Hypothalamus (tissue), 51 donors: ENCODE results near the gene LRRC73.
"Not testable (repeated sequence)": the region's sequence is repeated elsewhere in the genome, so short reads cannot be mapped to it uniquely, and the experiment has no call there.

ENCODE experiments used
- DNase-seq, 51 donors: peaks; one replicate each; lab custom pipeline; 2025; lab: John Stamatoyannopoulos, UW

The LRRC73 gene

DNA sequence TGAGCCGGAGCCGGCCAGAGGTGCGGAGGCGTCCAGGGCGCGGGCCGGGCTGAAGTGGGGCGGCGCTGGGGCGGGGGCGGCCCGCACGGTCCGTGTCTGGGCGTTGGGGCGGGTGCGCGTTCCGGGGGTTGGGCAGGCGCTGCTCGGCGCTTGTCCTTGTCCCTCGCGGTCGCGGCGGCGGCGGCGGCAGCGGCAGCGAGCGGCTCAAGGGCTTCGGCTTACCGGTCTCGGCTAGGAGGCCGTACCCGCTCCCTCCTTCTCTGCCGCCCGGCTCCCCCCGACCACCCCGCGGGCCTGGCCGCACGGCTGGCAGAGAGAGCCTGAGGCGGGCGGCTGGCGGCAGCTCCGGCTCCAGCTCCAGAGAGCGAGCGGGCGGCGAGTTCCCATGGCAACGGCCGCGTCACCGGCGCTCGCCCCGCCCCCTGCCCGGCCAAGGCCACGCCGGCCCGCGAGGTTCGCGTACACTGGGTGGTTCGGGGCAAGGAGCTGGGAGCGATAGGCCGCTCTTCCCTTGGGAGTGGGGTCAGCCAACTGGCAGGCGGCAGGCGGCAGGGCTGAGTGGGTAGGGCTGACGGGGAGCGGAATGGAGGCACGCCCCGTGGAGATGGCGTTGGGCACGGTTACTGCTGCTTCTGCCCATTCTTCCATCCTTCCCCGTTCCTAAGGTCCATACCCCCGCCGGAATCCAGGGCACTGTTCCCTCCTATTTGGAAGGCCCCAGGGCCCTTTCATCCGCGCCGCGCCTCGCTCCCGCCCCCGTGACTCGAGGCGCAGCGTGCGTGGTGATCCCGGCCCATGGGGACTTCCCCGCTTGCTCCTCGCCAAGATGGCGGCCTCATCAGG is at the start of gene LRRC73:
Gene LRRC73, minus strand, starts transcription at position 363 of the 843 bp plus-strand sequence. CDS start 561 bp downstream, outside the sequence.
- peak in 49 of 51 donors; percentile 23 to 90 (median 76) for DNase-seq

DNA sequence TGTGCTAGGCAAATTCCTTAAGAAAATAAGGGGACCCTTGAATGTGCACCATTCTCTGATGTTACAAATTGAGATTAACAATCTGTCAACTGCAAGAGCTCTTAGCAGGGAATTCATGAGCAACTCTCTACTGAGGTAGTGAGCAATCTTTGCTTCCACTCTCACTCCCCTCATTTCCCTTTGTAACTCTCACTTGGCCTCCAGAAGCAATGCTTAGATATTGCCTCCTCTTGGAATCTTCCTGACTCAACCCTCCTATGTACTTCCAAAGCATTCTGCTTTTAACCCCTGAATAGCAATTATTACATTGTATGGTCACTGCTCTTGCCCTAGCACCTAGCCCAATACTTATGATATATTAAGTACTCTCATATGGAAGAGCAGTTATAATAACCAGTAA is 49.2 kb upstream of the LRRC73 start:
- no peak for DNase-seq

GRCh38 chr6:43557620-43558019 is 47.5 kb upstream of the LRRC73 start:
- DNase-seq: not testable (repeated sequence)

- DNase-seq: no peak
Measured at GRCh38 chr6:43547222-43547621, 37.1 kb upstream of the LRRC73 start.

- no peak for DNase-seq
Measured at GRCh38 chr6:43544461-43544860, 34.3 kb upstream of the LRRC73 start.

DNA sequence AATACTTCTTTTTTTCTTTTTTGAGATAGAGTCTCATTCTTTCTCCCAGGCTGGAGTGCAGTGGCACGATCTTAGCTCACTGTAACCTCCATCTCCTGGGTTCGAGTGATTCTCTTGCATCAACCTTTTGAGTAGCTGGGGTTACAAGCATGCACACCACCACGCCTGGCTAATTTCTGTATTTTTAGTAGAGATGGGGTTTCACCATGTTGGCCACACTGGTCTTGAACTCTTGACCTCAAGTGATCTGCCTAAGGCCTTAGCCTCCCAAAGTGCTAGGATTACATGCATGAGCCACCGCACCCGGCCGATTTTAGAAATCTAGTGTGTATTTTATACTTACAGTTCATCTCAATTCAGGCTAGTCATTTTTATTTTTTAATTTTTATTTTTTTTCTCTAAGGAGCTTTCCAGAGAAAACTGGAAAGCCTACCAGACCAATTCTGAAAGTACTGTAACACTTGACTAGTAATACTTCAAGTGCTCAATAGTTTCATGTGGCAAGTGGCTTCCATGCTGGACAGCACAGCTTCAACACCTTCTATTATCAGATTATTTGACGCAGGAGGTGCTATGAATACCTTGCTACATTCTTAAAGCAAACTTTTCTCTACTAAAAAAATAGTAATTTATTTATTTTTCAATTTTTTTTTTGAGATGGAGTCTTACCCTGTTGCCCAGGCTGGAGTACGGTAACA is 31.8 kb upstream of the LRRC73 start:
- DNase-seq: no peak

DNA sequence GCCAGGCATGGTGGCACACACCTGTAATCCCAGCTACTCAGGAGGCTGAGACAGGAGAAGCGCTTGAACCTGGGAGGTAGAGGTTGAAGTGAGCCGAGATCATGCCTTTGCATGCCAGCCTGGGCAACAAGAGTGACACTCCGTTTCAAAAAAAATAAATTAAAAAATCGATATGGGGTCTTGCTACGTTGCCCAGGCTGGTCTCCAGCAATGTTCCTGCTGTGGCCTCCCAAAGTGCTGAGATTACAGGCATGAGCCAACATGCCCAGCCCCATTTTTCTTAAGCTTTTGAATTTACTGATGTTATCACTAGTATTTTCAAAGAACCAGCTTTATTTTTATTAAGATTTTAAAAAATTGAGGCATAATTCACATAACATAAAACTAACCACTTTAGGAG is 30.4 kb upstream of the LRRC73 start:
- DNase-seq: no peak

- not testable (repeated sequence) for DNase-seq
Measured at GRCh38 chr6:43539409-43539808, 29.3 kb upstream of the LRRC73 start.

DNA sequence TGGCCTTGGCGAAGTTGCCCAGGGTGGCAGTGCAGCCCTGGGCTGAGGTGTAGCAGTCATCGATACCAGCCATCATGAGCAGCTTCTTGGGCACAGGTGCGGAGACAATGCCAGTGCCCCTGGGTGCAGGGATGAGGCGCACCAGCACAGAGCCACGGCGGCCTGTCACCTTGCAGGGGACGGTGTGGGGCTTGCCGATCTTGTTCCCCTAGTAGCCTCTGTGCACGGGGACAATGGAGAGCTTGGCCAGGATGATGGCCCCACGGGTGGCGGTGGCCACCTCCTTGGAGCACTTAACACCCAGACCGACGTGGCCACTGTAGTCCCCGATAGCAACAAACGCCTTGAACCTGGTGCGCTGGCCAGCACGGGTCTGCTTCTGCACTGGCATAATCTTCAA is 28.8 kb upstream of the LRRC73 start:
- DNase-seq: not testable (repeated sequence)

GRCh38 chr6:43532201-43532600 is 22.1 kb upstream of the LRRC73 start:
- DNase-seq: no peak

GRCh38 chr6:43524483-43524961 is 14.4 kb upstream of the LRRC73 start:
- DNase-seq: no peak

- DNase-seq: no peak
Measured at GRCh38 chr6:43523284-43523683, 13.1 kb upstream of the LRRC73 start.

DNA sequence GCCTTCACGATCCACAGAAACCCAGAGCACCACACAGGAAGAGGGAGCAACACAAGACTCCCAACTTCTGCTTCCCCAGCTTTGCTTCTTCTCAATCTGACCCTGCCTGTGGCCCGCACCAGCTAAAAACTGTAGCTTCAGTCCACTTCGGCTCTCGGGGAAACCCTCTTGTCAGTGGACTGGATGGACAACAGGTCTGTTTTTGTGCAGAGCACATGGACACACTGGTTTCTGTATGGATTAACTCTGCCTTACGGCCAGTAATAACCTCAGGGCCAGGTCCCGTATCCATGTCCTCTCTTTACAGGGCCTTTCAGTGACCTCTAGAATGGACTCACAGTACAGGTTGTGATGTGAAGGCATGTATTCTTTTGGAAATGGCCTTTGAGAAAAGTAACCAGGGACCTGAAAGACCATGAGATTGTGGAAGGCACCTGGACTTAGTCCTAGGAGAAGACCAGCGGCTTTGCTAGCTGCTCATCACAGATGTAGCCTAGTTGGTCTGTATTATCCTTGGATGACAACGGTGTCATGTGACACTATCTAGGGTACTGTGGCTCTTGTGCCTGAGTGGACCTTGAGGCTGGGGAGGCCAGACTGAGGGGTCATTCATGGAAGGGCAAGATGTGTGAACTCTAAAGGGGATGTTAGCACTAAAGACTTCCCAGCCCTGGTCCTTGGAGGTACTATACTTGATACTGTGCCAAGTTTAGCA is 12.6 kb upstream of the LRRC73 start:
- no peak for DNase-seq

- DNase-seq: no peak
Measured at GRCh38 chr6:43521836-43522235, 11.7 kb upstream of the LRRC73 start.

- no peak for DNase-seq
Measured at GRCh38 chr6:43520097-43520496, 10.0 kb upstream of the LRRC73 start.

DNA sequence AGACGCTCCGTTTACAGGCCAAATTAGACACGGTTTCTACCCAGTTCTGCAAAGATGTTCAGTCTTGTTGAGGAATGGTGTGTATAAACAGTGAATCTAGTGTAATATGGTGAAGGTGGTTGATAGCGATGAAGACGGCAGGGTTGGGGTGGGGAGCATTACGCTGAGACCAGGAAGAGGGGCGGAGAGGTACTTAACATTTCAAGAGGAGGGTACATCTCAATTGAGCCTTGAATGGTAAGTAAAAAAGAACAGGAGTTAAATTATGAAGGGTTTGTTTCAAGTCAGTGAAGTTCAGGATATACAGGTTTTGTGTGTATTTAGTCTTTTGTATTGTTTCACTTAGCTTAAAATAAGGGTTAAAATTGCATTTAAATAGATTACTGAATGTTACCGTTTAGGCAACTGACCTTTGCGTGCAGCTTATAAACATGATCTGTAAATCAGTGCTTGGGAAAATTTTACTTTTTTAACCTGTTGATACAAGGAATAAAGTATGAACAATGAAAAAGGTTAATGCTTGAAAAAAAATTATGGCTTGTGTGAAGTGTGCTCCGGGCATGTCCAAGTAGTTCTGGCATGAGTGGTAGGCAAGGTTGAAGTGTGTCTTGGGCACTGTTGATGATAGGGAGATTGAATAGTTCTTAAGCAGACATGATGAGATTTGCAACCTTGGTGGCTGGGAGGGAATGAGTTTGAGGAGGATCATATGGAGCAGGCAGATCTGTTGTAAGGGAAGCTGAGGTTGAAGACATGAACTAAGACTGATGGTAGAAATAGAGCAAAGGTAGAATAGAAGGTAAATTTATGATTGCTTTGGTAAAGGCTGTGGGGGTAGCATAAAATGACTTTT is 7.6 kb upstream of the LRRC73 start:
- DNase-seq: no peak

DNA sequence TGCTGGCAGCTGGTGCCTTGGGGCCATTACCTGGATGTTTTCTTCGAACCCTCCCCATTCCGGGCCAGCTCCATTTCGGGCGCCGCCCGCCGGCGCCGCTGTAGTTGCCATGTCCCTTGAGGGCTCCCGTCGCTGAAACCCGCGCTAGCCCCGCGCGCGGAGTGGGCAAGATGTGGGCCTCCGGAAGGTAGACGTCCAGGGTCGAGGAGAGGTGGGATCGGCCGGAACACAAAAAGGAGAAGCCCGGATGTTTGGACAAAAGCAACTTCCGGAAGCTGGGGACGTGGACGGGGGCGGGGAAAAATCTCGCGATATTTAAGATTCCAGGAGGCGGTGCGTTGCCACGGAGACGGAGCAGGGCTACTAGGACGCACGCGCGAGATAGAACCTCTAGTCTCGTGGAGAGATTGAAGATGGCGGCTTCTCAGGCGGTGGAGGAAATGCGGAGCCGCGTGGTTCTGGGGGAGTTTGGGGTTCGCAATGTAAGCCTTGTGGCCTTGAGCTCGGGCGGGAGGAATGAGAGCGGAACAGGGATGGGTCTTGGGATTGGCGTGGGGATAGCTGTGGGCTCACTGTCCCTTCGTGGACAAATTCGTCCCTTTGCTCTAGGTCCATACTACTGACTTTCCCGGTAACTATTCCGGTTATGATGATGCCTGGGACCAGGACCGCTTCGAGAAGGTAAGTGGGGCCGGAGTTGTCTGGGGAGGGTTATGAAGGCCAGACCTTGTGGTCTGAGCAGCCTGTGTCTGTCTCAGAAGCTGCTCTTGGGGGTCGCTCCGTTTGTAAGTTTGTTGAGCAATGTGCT is 6.8 kb upstream of the LRRC73 start, which contains the start of the genes POLR1C and YIPF3:
Gene POLR1C, plus strand, starts transcription at position 393 of the 808 bp plus-strand sequence. Its CDS starts 21 bp downstream, at position 414.
Gene YIPF3, minus strand, starts transcription at position 230 of the 808 bp plus-strand sequence. Its CDS starts 119 bp downstream, at position 111.
- DNase-seq: peak; percentile 71 to 98 (median 94)

GRCh38 chr6:43516367-43516696 is 6.2 kb upstream of the LRRC73 start:
- DNase-seq: no peak

DNA sequence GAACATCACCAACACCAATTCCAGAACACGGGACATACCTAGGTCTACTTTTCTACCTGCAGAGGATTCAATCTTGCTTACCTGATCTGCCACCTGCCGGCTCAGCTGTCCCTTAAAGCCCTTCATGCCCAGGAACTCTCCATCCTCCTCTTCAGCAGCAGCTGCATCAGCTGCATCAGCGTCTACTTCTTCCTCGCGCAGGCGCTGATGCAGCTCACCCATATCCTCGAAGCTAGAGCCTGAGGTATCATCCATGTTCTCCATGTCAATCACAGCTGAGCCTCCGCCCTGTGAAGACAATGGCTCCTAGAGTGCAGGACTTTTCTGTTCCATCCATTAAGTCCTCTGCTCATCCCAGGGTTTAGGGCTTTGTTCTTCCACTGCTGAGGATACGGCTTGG is 5.7 kb upstream of the LRRC73 start:
- DNase-seq: no peak
